NCI-H446 treated with DMSO at 0.1 percent for 48 hours (cell line): ENCODE results near the gene COPRS.
A peak's percentile ranks its signal among the peaks of the same experiment; 100 is the strongest.

Experiments used
- DNase-seq: peaks from one replicate; lab custom pipeline; 2025; lab: John Stamatoyannopoulos, UW

COPRS gene, protein sequence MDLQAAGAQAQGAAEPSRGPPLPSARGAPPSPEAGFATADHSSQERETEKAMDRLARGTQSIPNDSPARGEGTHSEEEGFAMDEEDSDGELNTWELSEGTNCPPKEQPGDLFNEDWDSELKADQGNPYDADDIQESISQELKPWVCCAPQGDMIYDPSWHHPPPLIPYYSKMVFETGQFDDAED

DNA sequence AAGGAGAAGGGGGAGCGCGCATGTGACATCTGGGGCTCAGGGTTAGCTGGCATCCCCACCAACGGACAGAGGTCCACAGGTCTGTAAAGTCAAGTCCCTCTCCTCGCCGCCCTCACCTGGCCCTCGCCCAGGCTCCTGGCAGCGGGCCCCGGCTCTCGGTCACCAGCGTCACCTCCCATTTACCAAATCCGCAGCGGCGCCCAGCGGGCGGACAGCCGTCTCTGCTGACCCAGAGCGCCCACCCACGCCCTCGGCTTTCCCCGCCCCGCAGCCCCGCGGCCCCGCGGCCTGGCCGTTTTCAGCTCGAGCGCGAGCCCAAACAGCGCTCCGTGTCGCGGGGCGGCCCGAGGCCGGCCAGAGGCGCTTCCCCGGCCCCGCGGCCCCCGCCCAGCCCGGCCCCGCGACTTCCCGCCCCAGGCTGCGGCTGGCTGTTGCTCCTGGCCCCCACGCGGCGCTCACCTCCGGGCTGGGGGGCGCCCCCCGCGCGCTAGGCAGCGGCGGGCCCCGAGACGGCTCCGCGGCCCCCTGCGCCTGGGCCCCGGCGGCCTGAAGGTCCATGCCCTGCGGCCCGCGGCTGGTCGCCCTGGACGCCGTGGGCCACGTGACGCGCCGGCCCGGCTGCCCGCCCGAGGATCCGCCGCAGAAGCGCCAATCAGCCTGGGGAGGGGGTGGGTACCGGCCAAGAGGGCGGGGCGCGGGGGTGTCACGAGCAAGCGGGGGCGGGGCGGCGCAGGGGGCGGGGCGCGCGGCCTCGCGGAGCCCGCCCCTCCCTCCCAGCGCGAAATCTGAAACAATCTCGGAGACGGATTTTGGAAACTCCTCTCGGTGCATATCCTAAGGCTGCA is at the start of gene COPRS:
Gene COPRS (minus strand): TSS at position 603 of the 845 bp plus-strand sequence. CDS start 45 bp downstream, at position 558.
- DNase-seq: peak; percentile 29

- DNase-seq: no peak
Observed at GRCh38 chr17:31908386-31908785, 49.3 kb upstream of the COPRS start.

DNA sequence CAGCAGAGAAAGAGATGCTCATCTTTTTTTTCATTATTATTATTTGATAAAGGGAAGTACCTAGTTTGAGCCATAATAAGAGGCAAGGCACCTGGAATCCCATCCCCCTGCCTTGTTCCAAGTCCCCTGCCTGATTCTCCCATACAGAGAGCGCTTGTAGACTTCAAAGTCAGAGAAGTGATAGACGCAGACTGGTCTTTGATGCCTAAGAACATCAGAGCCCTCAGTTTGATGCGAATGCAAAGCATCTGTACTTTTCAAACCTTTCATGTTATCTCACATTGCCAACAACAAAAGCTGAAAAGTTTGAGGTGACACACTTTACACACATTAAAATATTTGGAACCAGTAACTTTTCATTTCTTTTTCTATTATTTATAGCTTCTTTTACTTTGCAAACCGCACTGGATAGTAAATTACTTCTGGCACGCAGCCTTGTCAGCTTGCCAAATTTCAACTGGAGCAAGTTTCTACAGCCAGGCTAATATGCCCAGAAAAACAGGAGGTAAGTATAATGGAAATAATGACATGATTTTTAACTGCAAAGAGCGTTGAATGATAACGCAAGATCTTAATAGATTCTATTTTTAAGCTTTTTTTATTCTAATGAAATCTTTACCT is 48.4 kb upstream of the COPRS start:
- DNase-seq: peak; percentile 55

DNA sequence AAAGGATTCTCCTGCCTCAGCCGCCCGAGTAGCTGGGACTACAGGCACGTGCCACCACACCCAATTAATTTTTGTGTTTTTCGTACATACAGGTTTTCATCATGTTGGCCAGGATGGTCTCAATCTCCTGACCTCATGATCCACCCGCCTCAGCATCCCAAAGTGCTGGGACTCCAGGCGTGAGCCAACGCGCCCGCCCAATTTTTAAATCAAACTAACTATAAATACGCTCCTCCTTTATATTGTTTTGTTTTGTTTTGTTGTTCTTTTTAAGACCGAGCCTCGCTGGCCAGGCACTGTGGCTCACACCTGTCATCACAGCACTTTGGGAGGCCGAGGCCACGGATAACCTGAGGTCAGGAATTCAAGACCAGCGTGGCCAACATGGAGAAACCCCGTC is 44.4 kb upstream of the COPRS start:
- no peak for DNase-seq

- no peak for DNase-seq
Observed at GRCh38 chr17:31902693-31903092, 43.6 kb upstream of the COPRS start.

GRCh38 chr17:31900877-31901276 is 41.8 kb upstream of the COPRS start:
- no peak for DNase-seq

DNA sequence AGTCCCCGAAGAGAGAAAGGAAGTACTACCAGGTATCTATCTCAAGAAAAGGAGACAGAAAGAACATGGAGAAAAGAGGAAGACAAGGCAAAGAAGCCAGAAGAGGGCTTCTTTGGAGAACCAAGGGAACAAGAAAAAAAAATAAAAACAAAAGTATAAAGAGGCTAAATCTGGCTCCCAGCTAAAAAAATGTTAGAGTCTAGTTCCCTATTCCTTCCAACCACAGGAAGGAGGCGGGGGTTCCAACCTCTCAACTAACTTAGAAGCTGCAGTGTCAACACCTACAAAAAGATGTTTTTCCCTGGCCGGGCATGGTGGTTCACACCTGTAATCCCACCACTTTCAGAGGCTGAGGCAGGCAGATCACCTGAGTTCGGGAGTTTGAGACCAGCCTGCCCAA is 29.1 kb upstream of the COPRS start:
- no peak for DNase-seq

DNA sequence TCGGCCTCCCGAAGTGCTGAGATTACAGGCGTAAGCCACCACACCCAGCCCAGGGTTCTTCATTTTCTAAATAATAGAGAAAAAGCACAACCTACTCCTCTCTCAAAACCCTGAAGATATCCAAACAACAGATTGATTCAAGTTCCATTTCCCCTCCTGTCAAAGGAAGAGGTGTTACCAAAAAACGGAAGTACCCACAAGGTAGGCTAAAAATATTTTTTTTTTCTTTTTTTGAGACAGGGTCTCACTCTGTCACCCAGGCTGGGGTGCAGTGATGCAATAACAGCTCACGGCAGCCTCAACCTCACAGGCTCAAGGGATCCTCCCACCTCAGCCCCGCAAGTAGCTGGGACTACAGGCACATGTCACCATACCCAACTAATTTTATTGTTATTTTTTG is 23.5 kb upstream of the COPRS start:
- DNase-seq: no peak

- DNase-seq: no peak
Observed at GRCh38 chr17:31880311-31880710, 21.3 kb upstream of the COPRS start.

GRCh38 chr17:31878703-31879073 is 19.6 kb upstream of the COPRS start:
- DNase-seq: no peak

DNA sequence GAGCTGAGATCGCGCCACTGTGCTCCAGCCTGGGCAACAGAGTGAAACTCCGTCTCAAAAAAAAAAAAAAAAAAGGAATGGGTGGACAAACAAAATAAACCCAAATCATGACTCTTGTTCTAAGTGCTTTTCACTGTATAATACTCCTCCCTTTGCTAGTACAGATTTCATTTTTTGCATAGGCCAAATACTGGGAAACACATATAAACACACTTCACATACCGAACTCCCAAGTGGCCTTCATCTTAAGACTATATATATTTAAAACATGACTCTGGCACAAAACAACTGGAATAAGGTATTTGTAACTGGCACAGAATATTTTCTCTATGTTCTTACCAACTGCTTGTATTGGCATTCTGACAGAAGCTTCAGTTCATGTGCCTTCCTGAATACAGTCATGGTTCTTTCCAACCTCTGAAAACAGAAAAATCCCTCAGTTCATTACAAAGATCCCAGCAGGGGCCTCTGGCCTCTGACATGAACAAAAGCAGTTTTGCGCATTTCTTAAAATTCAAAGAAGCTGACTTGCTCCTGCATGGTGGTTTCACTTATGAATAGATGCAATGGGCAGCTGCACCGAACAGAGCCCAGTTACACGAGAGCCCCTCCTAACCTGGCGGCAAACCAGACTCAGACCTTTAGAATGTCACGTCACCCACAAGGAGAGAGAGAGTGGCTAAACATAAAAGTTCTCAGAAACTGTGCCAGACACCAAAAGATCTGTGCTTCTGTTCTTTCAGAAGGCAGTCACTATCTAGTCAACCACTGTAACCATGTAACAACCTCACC is 19.1 kb upstream of the COPRS start:
- DNase-seq: no peak

GRCh38 chr17:31877341-31877740 is 18.3 kb upstream of the COPRS start:
- no peak for DNase-seq

- no peak for DNase-seq
Observed at GRCh38 chr17:31875081-31875480, 16.0 kb upstream of the COPRS start.

- no peak for DNase-seq
Observed at GRCh38 chr17:31869797-31870568, 10.9 kb upstream of the COPRS start.

DNA sequence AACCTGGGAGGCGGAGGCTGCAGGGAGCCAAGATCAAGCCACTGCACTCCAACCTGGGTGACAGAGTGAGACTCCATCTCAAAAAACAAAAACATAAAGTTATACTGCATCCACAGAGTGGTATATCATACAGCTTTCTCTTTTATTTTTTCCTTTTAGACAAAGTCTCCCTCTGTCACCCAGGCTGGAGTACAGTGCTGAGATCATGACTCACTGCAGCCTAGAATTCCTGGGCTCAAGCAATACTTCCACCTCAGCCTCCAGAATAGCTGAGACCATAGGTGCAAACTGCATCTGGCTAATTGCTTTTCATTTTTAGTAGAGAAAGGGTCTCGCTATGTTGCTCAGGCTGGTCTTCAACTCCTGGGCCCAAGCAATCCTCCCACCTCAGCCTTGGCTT is 10.0 kb upstream of the COPRS start:
- no peak for DNase-seq

DNA sequence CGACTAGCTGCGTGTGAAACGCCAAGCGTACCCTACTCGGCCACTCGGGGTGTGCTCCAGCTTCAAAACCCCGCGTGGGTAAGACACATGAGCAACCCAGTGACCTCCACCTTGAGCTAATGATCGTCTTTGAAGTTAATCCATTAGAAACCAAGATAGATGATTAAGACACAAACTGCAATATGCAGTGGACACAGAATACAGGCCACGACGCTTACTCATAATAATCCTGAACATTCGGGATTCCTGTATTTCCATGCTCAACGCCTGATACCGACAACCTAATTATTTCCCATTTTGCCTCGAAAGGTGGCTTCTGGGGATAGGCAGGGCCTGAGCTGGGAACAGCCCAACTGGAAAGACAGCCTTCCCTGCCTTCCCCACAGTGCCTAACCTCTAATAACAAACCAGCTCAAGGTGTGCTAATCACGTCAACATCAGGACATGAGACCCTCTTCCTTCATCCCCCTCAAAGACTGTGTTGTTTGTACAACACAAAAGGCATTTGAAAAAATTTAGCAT is 504 bp upstream of the COPRS start:
- no peak for DNase-seq

DNA sequence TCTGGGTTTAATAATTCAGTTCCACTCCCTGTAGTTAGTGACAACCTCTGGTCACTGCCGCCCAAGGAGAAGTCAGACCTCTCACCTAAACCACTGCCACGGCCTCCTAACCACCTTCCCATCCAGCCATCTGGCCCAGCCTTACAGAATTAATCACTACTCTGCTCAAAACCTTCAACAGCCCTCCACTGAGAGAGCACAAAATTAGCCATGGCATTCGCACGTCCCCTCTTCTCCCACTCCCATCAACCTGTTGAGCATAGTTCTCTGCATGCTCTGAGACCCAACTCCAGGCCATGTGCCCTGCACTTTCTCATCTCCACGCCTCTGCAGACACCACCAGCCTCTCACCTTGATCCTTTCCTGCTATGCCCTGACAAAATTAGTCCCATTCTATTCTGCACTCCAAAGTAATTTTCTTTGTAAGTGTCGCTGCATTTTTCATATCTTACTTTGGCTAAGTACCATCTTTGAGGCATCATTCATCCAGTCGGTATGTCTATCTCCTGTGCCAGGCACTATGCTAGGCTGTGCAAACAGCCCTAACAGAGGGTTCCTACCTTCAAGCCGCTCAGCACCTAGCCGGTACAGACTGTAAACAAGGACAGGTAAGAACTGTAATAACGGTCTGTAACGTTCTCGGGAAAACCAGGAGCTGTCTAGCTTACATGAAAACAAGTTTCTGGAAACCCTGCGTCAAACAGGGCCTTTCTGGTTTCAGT is 963 bp downstream of the COPRS start:
- no peak for DNase-seq

- no peak for DNase-seq
Observed at GRCh38 chr17:31856750-31857149, 2.3 kb downstream of the COPRS start.

DNA sequence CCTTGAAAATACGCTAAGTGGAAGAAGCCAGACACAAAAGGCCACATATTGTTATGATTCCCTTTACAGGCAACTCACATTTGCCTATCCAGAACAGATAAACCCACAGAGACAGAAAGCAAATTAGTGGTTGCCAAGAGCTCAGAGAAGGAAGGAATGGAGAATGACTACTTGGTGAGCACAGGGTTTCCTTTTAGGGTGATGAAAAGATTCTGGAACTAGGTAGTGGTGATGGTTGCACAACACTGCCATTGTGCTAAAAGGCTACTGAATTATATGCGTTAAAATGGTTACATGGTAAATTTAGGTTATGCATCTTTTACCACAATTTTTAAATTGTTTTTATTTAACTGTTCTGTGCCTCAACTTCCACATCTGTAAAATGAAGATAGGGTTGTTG is 4.4 kb downstream of the COPRS start:
- DNase-seq: no peak

GRCh38 chr17:31853911-31854470 is 5.1 kb downstream of the COPRS start:
- no peak for DNase-seq
